NAMALWA (cell line): ENCODE measurements around the gene TF.

Experiments used
- DNase-seq: peaks from one replicate; pipeline ENCODE4 v3.0.0-alpha.2; 2015; ENCODE audit warnings: low spot score

Gene TF

DNA sequence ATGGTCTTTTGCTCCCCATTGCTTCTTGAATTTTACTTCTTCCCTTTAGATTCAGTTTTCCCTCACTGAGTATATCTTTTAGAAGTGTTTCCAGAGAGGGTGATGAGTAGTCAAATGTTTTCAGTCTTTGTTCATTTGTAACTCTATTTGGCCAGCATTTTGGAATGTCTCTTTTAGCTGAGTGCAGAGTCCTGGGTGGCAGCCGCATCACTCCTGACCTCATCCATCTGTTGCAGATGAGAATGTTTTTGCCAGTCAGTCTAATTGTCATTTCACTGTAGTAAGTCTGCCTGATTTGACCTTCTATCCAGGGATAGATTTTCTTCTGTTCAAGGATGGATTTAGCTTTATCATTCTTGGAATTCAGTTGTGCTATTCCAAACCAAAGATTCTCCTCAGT lies 66.7 kb downstream of the TF start:
- DNase-seq, result no peak

DNA sequence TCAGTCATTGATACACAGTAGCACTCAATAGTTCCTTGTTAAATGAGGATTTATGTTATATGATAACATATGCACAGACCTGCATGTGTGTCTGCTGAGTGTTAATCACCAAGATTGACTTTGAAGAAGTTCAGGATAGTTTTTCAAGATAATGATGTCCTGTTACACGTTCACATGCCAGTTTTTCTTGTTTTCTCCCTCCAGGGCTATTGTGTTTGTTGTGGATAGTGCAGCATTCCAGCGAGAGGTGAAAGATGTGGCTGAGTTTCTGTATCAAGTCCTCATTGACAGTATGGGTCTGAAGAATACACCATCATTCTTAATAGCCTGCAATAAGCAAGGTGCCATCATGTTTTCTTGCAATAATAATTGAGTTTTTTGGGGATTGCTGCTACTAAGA lies 69.2 kb downstream of the TF start:
- no peak for DNase-seq

DNA sequence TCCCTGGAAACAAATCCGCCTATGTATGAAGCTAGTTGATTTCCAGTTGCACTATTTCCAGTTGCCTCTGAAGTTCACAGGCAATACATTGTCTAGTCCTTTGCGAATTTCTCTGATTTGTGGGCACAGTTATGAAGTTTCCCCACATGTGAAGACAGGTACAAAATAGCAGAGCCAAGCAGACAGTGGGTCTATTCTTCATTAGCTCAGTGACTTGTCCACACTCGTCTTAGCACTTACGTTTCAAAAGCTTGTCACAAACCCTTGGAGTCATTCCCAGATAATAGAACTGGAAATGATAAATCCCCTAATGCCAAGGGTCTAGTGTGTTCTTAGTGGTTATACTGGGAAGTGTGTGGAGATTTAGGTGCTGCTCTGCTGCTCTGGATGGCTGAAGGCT lies 73.9 kb downstream of the TF start:
- no peak for DNase-seq

DNA sequence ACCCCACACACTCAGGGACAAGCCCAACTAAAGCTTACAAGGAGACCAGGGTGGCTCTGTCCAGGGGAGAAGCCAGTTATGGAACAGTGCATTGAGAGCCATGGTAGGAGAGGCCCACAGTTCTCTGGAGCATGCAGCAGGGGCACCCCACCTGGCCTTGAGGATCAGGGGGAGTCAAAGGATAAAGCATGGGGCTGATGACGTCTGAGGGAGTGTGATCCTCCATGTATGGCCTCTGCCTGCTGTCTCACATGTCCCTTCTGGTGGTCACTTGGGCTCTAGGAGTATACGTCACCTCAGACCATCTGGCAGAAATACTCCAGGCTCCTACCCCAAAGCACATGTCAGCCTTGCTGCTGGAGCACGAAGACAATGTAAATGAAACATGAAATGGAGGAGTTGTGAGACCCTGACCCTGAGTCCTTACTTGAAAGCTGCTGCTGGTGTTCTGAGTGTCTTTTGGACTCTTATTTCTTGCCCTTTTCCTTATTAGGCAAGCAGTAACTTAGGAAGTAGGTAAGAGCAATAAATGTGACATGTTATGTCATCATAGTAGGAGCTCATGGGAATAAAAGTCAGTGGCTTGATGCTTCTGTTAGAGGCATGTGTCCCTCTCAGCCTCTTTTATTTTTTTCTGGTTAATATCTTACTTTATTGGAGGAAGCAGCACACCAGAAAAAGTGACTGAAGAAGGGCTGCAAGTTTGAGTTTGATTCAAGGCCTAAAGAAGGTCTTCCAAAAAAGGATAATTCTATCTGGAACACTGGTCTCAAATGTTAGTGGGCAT lies 74.9 kb downstream of the TF start:
- no peak for DNase-seq

DNA sequence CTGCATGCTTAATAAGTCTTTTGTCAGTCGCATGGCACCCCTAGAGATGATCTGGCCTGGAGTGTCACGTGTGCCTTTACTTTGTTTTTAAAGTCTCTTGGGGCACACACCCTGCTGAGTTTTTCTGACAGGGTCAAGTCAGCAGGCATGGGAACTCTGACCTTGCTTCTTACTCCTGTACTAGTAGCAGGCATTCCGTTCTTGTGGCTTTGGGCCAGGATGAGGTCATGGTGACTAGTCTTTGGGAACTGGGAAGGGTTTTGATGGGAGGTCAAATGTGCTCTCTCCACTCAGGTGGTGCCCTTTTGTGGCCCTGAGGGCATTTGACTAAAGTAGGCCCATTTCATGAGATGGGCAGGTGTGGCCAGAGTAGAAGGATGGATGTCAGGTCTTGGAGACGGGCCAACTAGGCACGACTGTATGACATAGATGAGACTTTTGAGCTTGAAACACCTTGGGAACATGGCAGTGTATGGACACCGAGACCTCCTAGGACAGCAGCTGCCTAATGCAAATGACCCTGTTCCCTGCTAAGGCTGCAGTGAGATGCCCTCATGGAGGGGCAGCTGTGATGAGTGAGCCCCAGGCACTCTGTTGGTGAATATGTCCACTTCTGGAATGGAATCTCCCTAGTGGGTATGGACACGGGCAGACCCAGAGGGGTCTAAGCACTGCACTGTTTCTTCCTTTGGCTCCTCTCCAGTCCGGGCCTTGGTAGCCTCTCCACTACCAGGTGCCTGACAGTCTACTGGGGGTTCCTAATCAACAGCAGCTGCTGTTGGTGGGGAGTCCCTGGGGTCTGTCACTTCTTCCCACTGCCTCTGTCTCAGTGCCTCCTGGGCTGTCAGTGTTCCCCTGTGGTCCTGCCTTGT lies 75.8 kb downstream of the TF start:
- peak; percentile 32 for DNase-seq

DNA sequence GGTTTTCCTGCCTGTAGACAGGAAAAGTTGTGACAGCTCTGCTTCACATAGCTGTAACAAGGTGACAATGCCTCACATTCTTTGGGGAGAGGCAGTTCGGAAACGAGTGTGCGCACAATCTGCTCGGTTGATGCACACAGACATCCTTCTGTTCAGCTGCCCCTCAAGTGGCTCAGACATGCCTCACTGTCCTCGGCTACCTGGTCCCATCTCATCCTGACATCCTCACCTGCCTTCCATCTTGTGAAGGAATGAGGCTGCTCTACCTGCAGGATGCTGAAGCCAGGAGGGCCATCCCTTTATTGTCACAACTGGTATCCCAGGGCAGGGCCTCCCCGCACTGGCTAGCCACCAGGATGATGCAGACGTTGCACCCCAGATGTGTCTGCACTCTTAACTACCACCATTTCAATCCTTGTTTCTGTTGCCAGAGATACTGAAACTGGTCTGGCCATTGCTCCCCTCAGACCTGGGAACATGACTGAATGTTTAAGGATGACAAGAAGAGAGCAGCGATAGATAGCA lies 78.8 kb downstream of the TF start:
- DNase-seq, result no peak

DNA sequence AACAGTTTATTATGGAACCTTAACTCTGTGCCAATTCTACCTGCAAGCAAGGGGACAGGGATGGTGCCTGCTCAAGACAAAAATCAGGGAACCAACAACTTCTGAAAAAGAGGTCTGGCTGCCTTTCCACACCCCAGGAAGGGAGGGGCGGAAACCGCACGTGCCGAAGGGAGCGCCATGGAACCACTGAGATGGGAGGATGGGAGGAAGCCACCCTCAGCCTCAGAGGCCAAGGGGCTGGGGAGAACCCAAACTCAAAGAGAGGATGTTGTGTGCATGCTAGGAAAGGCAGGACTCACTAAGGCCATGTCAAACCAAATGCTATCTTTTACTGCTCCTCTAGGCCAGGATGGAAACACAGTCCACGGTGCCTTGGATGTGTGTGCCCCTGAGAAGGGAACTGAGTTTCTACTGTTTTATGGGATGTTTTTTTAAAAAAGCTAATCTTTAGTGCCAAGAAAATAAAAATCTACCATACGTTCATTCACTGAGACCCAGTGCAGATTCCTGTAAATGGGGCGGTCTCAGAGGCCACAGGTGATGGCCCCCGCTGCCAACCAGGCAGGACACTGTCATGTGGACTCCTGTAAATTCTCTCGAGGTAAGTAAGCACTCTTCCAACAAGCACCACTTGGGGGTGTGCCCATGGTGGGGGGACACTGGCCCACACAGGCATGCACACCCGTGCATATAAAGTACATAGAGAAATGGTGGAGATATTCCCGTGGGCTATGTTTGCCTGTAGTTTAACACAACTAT lies 80.0 kb downstream of the TF start:
- no peak for DNase-seq

DNA sequence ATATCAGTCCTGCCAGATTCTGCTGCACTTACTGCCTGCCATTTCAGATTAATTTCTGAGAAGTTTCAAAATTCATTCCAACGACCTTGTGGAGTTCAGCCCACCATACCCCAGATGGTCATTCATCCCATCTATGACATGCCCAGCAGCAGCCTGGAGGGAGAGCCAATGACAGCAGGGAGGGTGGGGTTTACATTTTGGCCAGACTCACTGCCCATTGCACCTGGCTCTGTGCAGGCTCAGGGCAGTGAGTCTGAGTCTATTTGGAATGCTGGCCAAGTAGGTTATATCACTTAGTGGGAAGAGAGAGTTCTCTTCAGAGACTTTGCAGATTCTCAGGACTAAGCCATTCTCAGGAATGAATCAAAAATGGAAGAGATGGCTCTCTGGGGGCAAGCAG lies 80.9 kb downstream of the TF start:
- DNase-seq, result no peak

DNA sequence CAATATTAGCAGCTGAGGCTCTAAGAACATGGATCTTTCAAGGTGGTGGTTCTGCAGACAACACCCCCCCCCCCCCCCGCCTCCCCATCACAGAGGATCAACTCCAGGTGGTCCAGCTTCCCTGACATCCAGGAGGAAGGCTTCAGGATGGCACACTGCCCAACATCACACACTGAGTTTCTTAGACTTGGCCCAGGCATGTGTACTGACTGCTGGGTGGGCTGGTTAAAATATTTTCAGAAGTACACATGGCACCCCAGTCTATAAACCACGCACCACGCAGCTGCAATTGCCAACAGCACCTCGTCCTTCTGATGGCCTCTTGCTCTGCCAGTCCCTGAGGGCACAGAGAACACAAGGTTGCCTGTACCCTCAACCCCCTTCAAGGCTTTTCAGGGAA lies 81.5 kb downstream of the TF start:
- DNase-seq, result no peak

DNA sequence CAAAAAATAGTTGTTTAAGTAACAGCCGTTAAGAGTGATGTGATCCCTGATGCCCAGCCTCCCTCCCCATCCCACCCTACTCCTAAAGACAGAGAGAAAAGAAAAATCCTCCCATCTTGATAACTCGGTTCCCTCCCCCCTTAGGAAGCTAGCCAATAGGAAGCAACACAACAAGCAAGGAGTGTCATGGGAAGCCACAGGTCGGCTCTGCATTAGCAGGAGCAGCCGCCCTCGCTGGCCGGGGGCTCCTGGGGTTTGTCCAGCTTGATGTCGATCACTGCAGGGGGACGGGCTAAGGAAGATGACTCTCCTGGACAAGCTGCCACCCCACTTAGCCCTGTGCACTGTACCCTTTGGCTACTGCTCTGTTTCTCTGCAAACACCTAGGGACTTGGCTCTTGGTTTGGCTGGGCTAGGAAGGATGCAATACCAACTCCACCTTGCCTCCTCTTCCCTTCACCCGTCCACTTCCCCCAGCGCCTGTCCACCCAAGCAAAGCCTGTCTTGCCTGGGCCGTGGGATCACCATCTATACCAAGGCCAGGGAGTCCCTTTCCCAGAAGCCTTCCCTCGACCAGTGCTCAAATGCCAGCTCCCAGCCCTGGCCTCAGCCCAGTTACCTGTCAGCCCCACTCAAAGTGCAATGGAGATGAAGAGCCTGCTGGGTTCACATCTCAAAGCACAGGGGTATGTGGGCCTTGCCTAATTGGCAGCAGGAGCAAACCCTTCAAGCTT lies 82.5 kb downstream of the TF start:
- DNase-seq, result no peak

DNA sequence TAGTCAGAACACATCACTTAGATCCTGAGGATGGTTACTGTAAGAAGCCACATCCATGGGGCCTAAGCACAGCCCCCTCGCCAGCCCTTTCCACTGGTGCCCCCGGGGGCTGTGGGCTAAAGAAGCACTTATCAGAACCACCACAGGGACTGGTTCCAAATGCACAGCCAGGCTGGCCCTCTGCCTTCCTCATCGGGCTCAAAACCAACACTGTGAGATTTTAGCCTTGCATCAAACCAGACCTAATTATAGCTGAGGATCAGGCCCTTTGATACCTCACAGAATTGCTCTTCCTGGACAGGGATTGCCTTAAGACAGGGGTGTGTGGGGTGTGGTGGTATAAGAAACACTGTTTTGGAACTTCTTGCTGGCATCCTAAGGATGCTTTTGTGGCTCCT lies 83.1 kb downstream of the TF start:
- DNase-seq, result no peak

DNA sequence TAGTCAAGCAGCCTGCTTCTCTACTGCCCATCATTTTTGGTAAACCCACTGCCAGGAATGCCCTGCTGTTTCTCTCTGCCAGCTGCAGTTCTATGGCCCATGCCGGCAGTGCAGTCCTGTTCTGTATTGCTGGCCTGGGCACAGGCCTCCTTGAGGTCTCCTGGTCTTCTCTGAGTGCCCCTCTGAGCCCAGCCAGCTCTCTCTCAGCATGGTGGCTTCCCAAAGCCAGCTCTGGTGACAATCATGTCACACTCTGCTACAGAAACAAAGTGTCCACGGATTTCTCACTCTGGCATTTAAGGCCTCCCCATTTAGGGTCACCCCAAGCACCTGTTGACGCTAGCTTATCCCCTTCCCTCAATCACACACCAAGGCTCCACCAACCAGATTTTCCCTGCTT lies 83.9 kb downstream of the TF start:
- DNase-seq, result no peak

DNA sequence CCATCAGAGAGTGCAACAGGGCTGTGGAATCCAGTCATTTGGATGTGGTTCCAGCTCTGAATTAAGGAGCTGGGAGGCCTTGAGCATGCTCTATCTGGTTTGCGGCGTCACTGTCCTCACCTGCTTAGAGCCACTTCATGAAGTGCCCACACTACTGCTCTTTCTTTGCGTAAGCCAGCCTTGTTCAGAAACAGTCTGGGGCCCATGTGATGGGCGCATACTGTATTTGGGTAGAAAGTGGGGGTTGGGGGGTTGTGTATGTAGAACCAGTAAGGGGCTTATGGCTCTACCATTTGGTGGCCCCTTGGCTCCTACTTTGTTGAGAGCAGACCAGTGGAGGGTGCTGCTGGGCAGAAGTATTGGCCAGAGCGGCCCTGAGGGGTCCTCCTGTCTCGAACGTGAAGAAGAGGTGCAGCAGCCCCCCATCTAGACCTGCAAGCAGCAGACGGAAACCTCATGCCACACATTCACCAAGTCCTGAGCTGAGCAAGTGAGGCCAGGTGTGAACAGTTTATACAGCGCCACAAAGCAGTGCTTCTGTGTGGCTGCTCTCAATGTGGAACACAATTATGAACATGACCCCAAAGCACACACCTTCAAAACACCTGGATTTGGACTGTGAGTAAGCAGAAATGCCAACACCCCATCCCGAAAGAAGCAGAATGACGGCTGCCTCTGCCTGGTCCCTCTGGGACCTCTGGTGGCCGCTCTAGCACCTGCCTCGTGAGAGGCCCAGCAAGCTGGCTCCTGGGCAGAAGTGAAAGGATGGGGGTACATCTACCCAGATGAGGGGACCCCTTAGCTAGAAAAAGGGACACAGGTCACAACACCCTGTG lies 86.0 kb downstream of the TF start:
- peak; percentile 23 for DNase-seq

DNA sequence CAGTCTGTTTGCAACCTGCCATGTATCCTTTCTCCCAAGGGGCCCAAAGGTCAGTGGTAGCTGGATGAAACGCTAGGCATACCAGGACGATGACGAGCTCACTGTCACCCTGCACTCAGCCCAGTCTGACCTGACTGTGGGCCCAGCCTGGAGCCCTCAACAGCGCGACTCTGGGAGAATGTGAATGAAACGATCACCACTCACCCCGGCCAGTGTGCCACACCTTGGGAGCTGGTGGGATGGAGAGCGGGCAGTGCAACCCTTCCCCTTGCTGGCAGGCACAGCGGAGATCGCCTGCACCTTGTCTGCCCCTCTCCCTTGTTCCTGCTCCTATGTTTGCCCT lies 86.6 kb downstream of the TF start:
- DNase-seq, result no peak

DNA sequence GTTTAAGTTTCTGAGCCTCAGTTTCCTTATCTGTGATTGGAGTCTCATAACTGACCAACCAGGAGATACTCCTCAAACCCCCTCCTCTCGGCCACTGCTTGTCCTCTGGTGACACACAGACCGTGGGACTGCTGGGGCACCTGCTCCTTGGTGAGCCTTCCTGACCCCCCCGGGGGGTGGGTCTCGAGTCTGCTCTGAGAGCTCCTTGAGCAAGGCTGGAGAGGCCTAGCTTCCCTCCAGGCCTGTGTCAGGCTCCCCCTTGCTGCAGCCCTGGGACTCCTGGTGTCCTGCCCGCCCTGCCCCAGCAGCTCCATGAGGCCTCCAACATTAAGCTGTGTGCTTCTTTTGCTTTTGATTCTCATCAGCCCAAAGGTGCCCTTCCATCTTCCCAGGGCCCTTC lies 87.1 kb downstream of the TF start:
- DNase-seq, result no peak

DNA sequence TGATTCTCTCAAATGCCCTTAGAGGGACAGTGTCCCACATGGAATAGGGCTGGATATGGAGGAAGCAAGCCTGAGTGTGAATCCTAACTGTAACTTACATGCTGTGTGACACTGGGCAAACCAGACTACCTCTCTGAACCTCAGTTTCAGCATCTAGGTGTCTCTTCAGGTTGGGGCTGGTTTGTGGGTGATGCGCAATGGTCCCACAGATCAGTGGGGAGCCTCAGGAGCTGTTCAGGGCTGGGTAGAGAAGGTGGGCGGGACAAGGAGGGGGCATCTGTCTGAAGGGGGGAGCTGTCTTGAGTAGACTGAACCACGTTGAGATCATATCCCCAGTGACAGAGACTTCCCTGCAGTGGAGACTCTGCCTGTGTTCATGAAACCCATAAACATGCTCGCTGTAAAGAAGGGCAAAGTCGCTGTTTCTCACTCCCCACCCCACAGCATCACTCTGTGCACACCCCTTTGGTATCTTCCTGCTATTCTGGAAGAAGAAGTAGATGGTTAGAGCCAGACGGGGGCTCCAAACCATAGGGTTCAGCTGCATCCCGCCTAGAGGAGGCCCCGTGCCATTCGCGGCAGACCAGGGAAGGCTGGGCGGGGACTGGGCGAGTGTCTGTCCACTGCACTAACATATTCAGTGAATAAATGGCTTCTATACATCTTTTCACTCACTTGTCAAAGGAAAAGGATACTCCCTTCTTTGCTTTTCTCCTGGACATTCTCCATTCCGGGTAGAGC lies 87.9 kb downstream of the TF start:
- DNase-seq, result no peak

DNA sequence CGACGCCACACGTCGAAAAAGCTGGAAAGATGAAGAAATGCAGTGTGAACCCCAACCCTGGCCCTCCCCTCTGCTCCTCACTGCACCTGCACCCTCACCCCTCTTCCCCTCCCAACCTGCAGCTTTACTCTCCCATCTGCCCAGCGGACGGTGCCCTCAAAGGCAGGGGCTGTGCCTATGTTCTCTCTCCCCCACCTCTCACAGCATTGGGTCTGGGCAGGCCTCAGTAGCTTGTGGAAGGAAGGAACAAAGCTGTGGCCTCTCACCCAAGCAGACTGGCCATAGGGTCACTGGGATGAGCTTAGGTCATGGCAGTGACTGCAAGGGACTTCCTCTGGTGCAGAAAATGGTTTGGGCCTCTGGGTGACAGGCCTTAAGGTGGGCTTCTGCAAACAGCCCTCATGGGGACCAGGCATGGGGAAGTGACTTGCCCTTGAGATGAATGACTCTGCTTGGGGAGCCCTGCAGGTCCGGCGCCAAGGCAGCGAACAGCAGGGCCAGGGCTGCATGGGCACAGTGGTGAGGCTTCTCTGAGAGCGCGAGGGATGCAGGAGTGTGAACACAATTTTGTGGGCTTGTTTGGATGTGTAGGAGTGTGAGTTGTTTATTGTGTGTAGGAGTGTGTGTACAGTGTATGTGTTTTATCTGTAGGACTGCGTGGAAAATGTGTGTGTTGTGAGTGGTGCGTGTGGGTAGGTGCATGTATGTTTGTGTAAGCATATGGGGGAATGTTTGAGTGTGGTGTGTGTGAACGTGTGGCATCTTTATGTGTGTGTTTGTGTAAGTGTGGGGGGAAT lies 88.6 kb downstream of the TF start:
- no peak for DNase-seq

DNA sequence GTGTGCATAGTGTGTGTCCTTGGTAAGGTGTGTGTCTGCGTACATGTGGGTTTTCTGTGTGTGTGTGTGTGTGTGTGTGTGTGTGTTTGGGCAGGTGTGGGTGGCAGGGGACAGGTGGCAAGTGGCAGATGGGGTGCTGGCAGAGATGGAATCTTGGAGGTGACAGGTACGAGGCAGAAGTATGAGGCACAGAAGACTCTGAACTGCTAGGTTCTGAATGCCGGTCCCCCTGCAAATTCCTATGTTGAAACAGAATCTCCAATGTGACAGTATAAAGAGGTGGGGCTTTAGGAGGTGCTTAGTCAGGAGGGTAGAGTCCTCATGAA lies 89.2 kb downstream of the TF start:
- DNase-seq, result no peak

DNA sequence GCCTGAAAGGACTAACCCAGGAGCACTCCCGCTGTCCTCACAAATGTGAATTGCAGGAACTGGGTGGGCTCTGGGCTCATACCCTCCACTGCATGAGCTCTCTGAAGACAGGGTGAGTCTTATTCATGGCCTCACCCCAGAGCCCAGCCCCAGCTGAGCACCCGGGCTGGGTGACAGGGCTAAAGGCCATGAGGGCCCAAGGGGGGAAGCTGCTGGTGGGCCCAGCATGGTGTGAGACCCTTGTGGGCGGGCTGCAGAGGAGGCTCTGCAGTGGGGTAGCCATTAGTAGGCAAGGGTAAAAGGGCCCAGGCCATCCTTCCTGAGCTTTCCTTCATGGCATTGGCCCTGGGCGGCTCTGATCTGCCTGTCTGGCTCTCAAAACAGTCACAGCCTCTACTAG lies 89.8 kb downstream of the TF start:
- no peak for DNase-seq
